GM12875 (cell line): Measurements from ENCODE around the gene NDE1.
A peak's percentile ranks its signal among the peaks of the same experiment; 100 is the strongest.

ENCODE experiments used
- H3K4me3 ChIP-seq: one replicate; pipeline ENCODE4 v1.5.1; 2011; ENCODE audit warnings: low read depth, low read length, control low read depth
- TF ChIP-seq, protein P1 (sequence below): IDR thresholded peaks from 2 replicates; pipeline ENCODE4 v1.5.1; 2011; ENCODE audit warnings: low read depth, mild to moderate bottlenecking, control low read depth, inconsistent platforms, low read length, moderate library complexity, borderline replicate concordance; ENCODE audit not compliant: insufficient read depth

The NDE1 gene

GRCh38 chr16:15621889-15622288 is 28.2 kb upstream of the NDE1 start:
- no peak overlapping the region for H3K4me3 ChIP-seq
- TF ChIP-seq, protein P1, sequence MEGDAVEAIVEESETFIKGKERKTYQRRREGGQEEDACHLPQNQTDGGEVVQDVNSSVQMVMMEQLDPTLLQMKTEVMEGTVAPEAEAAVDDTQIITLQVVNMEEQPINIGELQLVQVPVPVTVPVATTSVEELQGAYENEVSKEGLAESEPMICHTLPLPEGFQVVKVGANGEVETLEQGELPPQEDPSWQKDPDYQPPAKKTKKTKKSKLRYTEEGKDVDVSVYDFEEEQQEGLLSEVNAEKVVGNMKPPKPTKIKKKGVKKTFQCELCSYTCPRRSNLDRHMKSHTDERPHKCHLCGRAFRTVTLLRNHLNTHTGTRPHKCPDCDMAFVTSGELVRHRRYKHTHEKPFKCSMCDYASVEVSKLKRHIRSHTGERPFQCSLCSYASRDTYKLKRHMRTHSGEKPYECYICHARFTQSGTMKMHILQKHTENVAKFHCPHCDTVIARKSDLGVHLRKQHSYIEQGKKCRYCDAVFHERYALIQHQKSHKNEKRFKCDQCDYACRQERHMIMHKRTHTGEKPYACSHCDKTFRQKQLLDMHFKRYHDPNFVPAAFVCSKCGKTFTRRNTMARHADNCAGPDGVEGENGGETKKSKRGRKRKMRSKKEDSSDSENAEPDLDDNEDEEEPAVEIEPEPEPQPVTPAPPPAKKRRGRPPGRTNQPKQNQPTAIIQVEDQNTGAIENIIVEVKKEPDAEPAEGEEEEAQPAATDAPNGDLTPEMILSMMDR: no peak

- H3K4me3 ChIP-seq: no peak overlapping the region
- TF ChIP-seq, protein P1: no peak
Observed at GRCh38 chr16:15631730-15632409, 18.2 kb upstream of the NDE1 start.

- TF ChIP-seq, protein P1: no peak
- H3K4me3 ChIP-seq: no peak overlapping the region
Observed at GRCh38 chr16:15635926-15636325, 14.1 kb upstream of the NDE1 start.

- H3K4me3 ChIP-seq: no peak overlapping the region
- TF ChIP-seq, protein P1: no peak
Observed at GRCh38 chr16:15636392-15636873, 13.6 kb upstream of the NDE1 start.

DNA sequence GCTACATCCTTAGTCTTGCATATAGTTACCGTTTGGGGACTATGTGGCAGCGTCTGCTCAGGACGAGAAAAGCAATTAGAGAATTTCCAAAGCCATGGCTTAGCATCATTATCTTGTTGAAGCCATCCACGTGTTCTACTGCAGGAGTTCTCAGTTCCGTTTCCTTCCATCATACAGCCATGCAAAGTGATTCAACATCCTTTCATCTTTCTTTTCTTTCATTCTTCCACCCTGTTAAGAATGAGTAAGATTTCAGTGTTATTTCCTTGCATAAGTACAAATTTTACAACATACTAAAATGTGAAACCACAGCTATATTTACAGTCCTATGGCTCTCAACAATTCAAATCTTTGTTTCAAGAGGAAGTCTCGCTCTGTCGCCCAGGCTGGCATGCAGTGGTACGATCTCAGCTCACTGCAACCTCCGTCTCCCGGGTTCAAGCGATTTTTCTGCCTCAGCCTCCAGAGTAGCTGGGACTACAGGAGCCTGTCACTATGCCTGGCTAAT is 10.9 kb upstream of the NDE1 start:
- H3K4me3 ChIP-seq: no peak overlapping the region
- TF ChIP-seq, protein P1: no peak

DNA sequence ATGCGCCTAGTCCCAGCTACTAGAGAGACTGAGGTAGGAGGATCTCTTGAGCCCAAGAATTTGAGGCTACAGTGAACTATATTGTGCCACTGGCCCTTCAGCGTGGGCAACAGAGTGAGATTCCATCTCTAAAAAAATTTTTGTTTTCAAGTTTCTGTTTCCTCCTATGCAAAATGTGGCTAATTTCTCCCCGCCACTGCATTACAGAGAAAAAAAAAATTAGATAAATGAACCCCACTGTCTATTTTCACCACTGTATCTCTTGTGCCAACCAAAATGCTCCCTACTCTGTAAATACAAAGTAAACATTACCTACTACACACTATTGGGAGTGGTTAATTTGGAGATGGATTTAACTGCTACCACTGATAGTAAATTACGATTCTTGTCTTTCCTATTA is 9.1 kb upstream of the NDE1 start:
- H3K4me3 ChIP-seq: peak overlapping the region; percentile 26
- TF ChIP-seq, protein P1: no peak
